HG03196 (cell line): ENCODE results near the gene PAQR8.
"Not testable (repeated sequence)": the region's sequence is repeated elsewhere in the genome, so short reads cannot be mapped to it uniquely, and the experiment has no call there.

Experiments
- ATAC-seq: cut with Tn5 transposase; IDR thresholded peaks from one replicate; pipeline ENCODE4 v1.9.1; 2021; ENCODE audit not compliant: unreplicated experiment

The PAQR8 gene

GRCh38 chr6:52375780-52376556, 14.0 kb downstream of the PAQR8 start:
- ATAC-seq: no peak

DNA sequence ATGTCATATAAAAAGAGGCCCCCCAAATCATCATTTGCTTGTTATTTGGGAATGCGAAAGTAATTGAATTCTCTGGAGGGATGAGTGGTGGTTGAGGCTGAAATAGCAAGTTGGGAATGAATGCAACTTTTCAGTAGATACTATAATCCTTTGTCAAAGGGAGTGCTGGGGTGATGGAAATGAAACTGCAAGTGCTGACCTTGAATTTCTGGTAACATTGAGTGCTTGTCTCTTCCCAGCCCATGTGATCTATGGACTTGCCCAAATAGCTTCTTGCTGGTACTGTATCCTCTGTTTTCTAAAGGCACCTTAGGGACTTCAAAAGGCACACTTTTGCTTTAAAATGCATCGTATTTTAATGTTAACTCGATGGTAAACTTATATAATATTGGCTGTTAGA, 14.8 kb downstream of the PAQR8 start:
- ATAC-seq: no peak

- no peak for ATAC-seq
Measured at GRCh38 chr6:52377538-52378221, 15.7 kb downstream of the PAQR8 start.

DNA sequence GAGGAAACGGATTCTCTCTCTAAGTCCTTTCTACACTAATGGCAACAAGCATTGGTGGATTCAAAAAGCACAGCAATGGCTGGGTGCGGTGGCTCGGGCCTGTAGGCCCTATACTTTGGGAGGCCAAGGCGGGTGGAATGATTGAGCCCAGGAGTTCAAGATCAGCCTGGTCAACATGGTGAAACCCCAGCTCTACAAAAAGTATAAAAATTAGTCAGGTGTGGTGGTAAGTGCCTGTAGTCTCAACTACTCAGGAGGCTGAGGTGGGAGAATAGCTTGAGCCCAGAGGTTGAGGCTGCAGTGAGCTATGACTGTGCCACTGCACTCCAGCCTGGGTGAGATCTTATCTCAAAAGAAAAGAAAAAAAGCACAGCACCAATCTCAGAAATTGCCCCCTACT, 19.3 kb downstream of the PAQR8 start:
- ATAC-seq: no peak

- ATAC-seq: no peak
Measured at GRCh38 chr6:52384145-52384766, 22.3 kb downstream of the PAQR8 start.

DNA sequence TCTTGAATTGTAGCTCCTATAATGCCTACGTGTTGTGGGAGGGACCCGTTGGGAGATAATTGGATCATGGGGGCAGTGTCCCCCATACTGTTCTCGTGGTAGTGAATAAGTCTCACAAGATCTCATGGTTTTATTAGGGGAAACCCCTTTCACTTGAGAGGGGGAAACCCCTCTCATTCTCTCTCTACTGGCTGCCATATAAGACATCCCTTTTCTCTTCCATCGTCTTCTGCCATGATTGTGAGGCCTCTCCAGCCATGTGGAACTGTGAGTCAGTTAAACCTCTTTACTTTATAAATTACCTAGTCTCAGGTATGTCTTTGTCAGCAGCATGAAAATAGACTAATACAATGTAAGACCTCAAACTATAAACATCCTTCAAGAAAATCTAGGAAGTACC, 23.1 kb downstream of the PAQR8 start:
- ATAC-seq: no peak

DNA sequence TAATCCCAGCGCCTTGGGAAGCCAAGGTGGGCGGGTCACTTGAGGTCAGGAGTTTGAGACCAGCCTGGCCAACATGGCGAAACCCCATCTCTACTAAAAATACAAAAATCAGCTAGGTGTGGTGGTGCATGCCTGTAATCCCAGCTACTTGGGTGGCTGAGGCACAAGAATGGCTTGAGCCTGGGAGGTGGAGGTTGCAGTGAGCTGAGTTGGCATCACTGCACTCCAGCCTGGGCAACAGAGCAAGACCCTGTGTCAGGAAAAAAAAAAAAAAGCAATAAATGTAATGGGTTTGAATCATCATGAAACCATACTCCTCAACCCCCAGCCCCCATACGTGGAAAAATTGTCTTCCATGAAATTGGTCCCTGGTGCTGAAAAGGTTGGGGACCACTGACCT, 26.2 kb downstream of the PAQR8 start:
- not testable (repeated sequence) for ATAC-seq

DNA sequence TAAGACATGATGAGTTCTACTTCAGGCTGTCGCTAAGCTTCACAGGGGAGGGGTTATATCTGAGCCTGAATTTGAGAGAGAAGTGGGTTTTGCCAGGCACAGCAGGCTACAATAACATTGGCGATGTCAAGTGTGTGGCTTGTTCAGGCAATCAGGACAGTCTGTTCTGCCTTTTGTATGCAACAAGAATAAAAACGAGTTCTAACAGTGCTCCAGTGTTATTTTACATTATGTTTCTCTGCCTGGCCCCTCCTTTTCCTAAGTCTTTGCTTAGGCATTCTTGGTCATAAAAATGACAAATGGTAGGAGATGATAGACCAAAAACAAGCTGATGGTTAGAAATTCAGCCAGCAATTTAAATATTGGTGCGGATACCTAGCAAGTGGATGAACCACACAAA, 26.8 kb downstream of the PAQR8 start:
- no peak for ATAC-seq

DNA sequence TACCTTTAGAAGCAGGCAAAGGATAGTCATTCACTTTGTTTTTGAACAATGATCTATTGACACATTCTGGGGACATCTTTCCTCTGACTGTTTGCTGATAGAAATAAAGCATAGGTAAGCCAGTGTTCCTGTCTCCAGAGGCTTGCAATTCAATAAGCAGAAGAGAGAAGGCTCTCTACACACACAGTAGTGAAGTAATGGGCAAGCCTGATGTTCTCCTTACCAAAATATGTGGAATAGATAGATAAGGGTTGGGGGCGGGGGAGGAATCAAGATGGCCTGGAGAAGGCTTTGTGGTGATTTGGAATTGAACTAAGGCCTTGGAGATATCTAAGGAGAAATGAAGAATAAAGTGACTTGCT, 27.3 kb downstream of the PAQR8 start:
- ATAC-seq: no peak

DNA sequence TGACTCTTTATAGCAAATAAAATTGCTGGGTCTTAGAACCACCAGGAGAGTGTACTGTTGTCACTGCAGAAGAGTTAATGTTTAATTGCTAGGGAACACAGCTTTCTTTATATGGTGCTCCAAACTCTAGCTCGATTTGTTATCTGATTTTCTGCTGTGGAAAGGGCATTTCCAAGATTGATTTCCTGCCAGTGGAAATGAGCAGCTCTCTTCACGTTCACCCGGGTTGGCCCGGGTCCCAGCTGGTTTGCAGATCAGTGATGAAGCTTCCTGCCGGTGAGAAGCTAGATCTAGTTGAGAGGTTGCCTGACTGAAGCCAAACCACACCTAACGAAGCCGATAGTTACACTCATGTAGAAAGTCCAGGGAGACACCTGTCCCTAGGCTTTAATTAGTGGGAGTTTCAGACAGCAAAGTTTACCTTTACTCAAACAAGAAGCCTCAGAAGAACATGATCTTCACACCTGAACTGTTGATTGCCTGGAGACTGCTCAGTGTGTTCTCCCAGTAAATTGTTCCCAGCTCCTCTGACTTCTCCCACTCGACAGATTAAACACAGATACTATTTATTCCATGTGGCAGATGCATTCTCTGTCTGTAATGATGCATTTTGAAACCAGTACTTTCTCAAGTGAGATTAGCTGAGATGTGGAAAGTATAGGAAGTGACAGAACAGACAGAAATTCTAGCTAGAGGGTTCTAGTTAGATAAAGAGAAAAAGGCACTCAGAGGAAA, 27.8 kb downstream of the PAQR8 start:
- ATAC-seq: peak; percentile 71

- peak; percentile 48 for ATAC-seq
Measured at GRCh38 chr6:52390361-52390727, 28.4 kb downstream of the PAQR8 start.

DNA sequence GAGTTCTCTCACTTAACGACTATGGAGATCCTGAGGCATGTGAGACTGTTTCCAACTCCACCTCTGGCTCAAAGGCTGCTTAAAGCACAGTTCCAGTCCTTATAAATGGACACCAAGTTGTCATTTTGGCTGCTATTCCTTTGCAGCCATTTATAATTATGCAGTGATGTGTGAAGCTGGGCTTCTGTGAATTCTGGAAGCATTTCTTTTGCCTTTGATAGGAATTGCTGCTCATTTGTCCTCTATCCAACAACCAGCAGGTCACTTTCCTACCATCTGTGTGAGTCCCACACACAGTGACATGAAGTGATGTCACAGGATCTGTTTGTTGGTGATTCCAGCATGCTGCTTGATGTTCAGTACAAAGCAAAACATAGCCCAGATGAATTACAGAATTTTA, 29.6 kb downstream of the PAQR8 start:
- no peak for ATAC-seq

DNA sequence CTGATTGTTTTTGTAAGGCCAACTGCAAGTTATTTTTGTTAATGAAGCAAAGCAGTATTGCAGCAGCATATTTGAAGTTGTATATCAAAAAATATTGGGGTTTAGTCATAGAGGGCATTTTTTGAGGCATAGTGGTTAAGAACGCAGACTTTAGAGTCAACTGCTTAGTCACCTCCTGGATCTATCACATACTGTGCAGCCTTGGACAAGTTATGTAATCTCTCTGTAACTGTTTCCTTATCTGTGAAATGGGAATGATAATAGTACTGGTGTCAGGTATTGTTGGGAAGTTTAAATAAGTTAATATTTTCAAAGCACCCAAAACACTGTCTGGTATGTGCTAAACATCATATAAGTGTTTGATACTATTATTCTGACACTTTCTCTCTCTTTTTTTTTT, 31.0 kb downstream of the PAQR8 start:
- ATAC-seq: no peak

DNA sequence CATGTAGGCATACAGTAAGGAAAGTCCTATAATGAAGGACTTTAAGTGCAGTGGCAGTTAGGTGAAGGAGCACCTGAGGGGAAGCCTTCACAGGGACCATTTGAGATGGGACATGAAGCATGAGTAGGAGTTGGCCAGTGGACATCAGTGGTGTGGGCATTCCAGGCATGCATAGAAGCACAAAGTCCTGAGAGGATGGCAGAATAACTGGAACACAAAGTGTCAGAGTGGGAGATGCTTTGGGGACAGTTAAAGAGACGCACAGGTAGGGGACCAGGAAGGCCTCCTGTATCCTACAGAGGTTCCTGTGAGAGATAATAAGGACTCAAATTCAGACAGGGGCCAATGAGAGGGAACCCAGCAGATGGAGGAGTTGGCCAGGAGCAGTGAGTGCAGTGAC, 31.8 kb downstream of the PAQR8 start:
- peak; percentile 2 for ATAC-seq

DNA sequence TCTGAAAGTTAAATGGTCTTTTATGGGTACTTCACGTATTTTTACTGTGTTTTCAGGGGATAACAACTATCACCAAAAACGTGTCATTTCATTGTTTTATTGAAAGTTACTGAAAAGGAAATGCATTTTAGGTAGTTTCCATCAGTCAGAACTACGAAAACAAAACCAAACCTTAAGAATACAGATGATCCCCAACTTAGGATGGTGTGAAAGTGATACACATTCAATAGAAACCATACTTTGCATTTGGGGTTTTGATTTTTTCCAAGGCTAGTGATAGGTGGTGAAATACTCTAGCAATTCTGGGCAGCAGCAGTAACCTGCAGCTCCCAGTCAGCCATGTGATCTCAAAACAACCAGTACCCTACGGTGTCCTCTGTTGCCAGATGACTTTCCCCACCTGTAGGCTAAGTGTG, 32.3 kb downstream of the PAQR8 start:
- ATAC-seq: peak; percentile 42

DNA sequence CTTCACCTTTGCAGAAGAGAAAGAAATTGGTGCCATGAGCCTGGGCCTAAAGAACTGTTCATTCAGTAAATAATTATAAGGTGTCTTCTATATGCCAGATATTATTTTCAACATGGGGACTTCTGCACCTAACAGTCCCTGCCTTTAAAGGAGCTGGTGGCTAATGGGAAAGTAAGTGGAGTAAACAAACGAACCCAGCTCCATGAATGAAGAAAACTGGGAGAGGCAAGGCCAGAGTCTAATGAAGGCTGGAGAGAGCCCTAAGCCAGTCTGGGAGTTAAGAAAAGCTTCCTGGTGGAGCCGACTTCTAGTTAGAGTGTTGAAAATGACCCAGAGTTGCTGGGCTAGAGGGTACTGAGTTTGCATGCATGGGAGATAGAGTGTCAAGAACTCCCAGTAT, 34.0 kb downstream of the PAQR8 start:
- ATAC-seq: no peak

GRCh38 chr6:52399511-52400312, 37.8 kb downstream of the PAQR8 start:
- no peak for ATAC-seq

DNA sequence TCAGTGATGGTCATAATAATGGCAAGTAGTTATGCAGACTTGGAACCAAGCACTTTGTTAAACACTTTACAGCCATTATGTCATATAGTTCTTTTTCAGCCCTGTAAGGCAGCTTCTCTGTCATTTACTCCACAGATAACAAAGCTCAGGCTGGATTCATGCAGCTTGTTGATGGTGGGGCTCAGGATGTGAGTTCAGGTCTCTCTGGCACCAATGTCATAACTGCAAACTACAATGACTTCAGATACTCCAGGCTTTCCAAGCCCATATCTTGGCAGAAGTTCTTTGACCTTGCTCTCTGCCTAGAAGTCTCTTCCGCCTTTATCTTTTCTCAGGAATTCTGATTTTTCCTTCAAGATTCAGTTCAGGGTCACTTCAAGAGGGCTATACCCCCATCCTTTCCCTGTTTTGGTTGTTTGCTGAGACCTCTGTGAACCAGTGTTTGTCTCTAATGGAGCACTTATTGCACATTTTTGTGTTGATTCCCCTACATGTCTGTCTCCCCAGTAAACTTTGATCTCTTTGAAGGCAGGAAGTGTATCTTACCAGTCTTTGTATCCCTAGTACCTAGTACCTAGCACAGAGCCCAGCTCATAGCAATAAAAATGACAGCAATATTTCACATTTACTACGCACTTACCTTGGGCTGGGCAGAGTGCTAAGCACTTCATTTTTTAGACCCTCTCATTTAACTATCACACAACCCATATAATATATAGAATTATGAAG, 38.5 kb downstream of the PAQR8 start:
- no peak for ATAC-seq

GRCh38 chr6:52403086-52403485, 41.1 kb downstream of the PAQR8 start:
- no peak for ATAC-seq

GRCh38 chr6:52403627-52404026, 41.7 kb downstream of the PAQR8 start:
- no peak for ATAC-seq
